Heart left ventricle (tissue), 16 donors: ENCODE results near the gene LCN10. TPM values are rescaled to one million over a fixed set of nuclear protein-coding genes. Genes with fewer than 3 reads are reported as not detected.

Experiments
- ATAC-seq, 4 donors: fragments of 200-7000 bp; cut with Tn5 transposase; one replicate each; pipeline ENCODE4 v1.9.1; 2020 to 2022; ENCODE audit warnings: moderate library complexity in 4 of 4, mild to moderate bottlenecking in 3 of 4, moderate number of reproducible peaks in 1 of 4
- DNase-seq, 5 donors: peaks; one replicate each; pipeline ENCODE4 v3.0.0-alpha.2; 2020
- H3K27ac ChIP-seq, 12 donors: fragments of 200-600 bp; sonication (generic) in 4 of 12; one replicate each; pipeline versions ENCODE4 v1.5.0 to v1.8.0; 2016 to 2022; ENCODE audit warnings: mild to moderate bottlenecking in 2 of 12
- H3K27me3 ChIP-seq, 9 donors: fragments of 200-600 bp; sonication (generic) in 2 of 9; one replicate each; pipeline versions ENCODE4 v1.5.1 to v1.8.0; 2016 to 2022; ENCODE audit warnings: mild to moderate bottlenecking in 3 of 9
- H3K36me3 ChIP-seq, 9 donors: fragments of 200-600 bp; sonication (generic) in 2 of 9; one replicate each; pipeline versions ENCODE4 v1.5.0 to v1.8.0; 2018 to 2022; ENCODE audit warnings: mild to moderate bottlenecking in 2 of 9
- H3K4me1 ChIP-seq, 12 donors: fragments of 200-600 bp; sonication (generic) in 4 of 12; one replicate each; pipeline versions ENCODE4 v1.5.0 to v1.8.0; 2016 to 2022; ENCODE audit warnings: mild to moderate bottlenecking in 3 of 12
- H3K4me3 ChIP-seq, 12 donors: fragments of 200-600 bp; sonication (generic) in 4 of 12; one replicate each; pipeline versions ENCODE4 v1.5.0 to v1.8.0; 2017 to 2022; ENCODE audit warnings: mild to moderate bottlenecking in 9 of 12, moderate library complexity in 4 of 12
- H3K9me3 ChIP-seq, 12 donors: fragments of 200-600 bp; sonication (generic) in 4 of 12; one replicate each; pipeline versions ENCODE4 v1.5.0 to v1.8.0; 2016 to 2022; ENCODE audit warnings: mild to moderate bottlenecking in 1 of 12
- CTCF ChIP-seq, 12 donors: fragments of 200-600 bp; sonication (generic) in 4 of 12; IDR thresholded peaks; one replicate each; pipeline versions ENCODE4 v1.5.0 to v1.8.0; 2018 to 2022; ENCODE audit warnings: antibody characterized with exemption in 12 of 12, mild to moderate bottlenecking in 5 of 12
- POLR2A ChIP-seq, 2 donors: fragments of 450-650 bp; IDR thresholded peaks; one replicate each; pipeline ENCODE4 v1.6.1; 2017; ENCODE audit warnings: antibody characterized with exemption in 2 of 2, mild to moderate bottlenecking in 2 of 2, moderate library complexity in 2 of 2
- WGBS, 4 donors: extraction: QIAGEN DNeasy Blood & Tissue Kit in 2 of 4; methylation state at CpG; one replicate each; pipeline versions ENCODE4 v1.1.5 to v1.1.7; 2013 to 2018; 5-methylcytosine and 5-hydroxymethylcytosine counted together
- intact Hi-C, 10 donors: fragments of 100-400 bp; cut with DNase I; formaldehyde crosslinking; loops; one replicate each; pipeline versions ENCODE4 v1.11.1 to v1.14.2; 2022
- polyA plus RNA-seq, 2 donors: library from polyadenylated mRNA; stranded (reverse); fragments of 200-250 nt; gene quantifications; one replicate each; pipeline ENCODE4 v1.2.3, GENCODE V29; 2013
- total RNA-seq, 9 donors: library from RNA; depleted of rRNA in 2 of 9; stranded (reverse); fragments of >200 nt in 2 of 9; fragmentation: NEBNext Ultra II Directional in 3 of 9; extraction: Animal tissue kit (Norgen Biotek cat#: 25700) in 3 of 9; gene quantifications; one replicate each; pipeline versions ENCODE4 v1.1.0 to v1.2.4, GENCODE V29; 2016 to 2023
- donor health status: ischemic (EF 13 %, LVEDD 7.1; RV severe dilation, severe dysfunction).
- donor health status: healthy with polysubstance abuse.
- donor health status: DM: no; HTN: yes; CAD: no.
- donor health status: DM: no; HTN: no; CAD: no.
- donor health status: ischemic (EF 25% LVEDD 6.9; RV normal size, moderate dysfunction).
- donor health status: ischemic (EF 25% LVEDD 5.7; RV mildly dilated, moderate dysfunction).
- donor health status: healthy.
- donor health status: DM: yes; HTN: yes; CAD: no.
- donor health status: ischemic (EF 35%, LVEDD 5.7; RV mildly dilated, moderate dysfunction).
- donor health status: nonischemic (EF 11% LVEDD 7.7; RV severe dilation, severe dysfunction).
- donor health status: DM: yes; HTN: yes; CAD: no.
- donor health status: PGD.
- donor health status: ischemic (EF 29% LVEDD 5.4; RV normal size, mild dysfunction).
- donor health status: nonischemic (EF 23%, LVEDD 6.1; RV moderate dilation, normal function).

The LCN10 gene
- total and polyA plus RNA-seq, 11 donors, result 0.50 to 40.7 (median 10.5) TPM

GRCh38 chr9:136735812-136736480, 6.8 kb downstream of the LCN10 start:
- TF ChIP-seq CTCF (IDR thresholded peaks at IDR 0.05), result no peak
- no peak for TF ChIP-seq POLR2A (IDR thresholded peaks at IDR 0.05)
- peaks cover 0 to 5% (median 3%) of the 10 kb centered on the region in 12 donors for H3K4me1 ChIP-seq
- ATAC-seq (no peak), DNase-seq (no peak)
- intact Hi-C loops, result no loop called here
- H3K4me3 ChIP-seq, result no peak overlapping the region
- H3K9me3 ChIP-seq, result no peaks in the 10 kb centered on the region
- 87 to 91% (median 89%) methylated on average over 17 to 21 of the region's 21 CpGs for WGBS, 4 donors
- peaks cover 0 to 1% (median 0%) of the 10 kb centered on the region in 9 donors for H3K27me3 ChIP-seq
- H3K27ac ChIP-seq, result no peak overlapping the region
- no peaks in the 10 kb centered on the region for H3K36me3 ChIP-seq

DNA sequence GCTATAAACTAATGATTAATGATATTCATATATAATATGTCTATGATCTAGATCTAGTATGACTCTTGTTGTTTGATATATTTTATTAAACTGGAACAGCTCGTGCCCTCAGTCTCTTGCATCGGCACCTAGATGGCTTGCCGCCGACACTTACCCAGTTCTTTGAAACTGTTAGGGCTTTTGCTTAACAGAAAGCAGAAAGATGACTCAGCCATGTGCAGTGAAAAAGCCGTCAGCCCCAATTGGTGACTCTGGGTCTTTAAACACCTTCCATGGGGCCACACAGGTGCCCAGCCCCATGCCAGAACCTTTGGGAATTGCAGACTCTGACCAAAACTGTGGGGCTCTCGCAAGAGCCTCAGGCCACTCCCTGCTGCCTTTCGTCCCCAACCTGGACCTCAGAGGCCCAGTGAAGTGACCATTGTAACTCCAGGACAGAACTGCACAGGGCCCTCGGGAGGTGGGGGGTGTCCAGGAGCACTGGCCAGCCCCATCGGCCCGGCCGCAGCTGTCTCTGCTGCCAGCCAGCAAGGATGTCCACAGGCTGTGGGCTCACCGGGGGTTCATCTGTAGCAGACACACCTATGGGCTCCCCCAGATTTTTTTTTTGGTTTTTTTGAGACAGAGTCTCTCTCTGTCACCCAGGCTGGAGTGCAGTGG, 7.8 kb downstream of the LCN10 start:
- intact Hi-C loops, result no loop called here

DNA sequence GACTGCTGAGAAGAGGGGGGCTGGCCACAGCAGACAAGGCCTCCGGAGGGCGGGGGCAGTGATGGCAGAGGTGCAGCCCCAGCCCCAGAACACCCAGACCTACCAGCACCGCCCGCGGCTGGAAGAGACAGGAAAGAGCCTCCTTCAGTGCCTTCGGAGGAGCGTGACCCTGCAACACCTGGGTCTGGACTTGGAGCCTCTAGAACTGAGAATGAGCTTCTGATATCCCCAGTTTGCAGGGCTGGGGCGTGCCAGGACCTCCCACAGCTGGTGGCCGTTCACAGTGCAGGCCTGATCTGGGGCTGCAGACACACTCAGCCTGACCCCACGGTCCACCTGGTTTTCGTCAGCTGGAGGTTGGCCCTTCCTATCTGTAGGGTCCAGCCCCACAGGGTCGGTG, 9.1 kb downstream of the LCN10 start:
- no peak overlapping the region for H3K4me3 ChIP-seq
- DNase-seq (no peak), ATAC-seq (no peak)
- no peaks in the 10 kb centered on the region for H3K9me3 ChIP-seq
- intact Hi-C loops, result no loop called here
- no peaks in the 10 kb centered on the region for H3K36me3 ChIP-seq
- no peaks in the 10 kb centered on the region for H3K27me3 ChIP-seq
- H3K27ac ChIP-seq, result no peak overlapping the region
- H3K4me1 ChIP-seq, result peaks cover 5 to 11% (median 8%) of the 10 kb centered on the region in 12 donors
- TF ChIP-seq POLR2A (IDR thresholded peaks at IDR 0.05) (no peak), CTCF (IDR thresholded peaks at IDR 0.05) (no peak)
- 69 to 84% (median 77%) methylated on average over 11 to 12 of the region's 12 CpGs for WGBS, 4 donors

More for the DNA sequence above, 7.8 kb downstream of the LCN10 start:
- Histone ChIP-seq H3K27ac (no peak overlapping the region), H3K4me3 (no peak overlapping the region), H3K4me1 (no peaks in the 10 kb centered on the region), H3K36me3 (no peaks in the 10 kb centered on the region), H3K9me3 (no peaks in the 10 kb centered on the region), H3K27me3 (no peaks in the 10 kb centered on the region)
- WGBS, 4 donors, result 89 to 94% (median 90%) methylated on average over 12 of the region's 12 CpGs
- TF ChIP-seq POLR2A (IDR thresholded peaks at IDR 0.05) (no peak), CTCF (IDR thresholded peaks at IDR 0.05) (no peak)
- no peak for ATAC-seq
- no peak for DNase-seq

DNA sequence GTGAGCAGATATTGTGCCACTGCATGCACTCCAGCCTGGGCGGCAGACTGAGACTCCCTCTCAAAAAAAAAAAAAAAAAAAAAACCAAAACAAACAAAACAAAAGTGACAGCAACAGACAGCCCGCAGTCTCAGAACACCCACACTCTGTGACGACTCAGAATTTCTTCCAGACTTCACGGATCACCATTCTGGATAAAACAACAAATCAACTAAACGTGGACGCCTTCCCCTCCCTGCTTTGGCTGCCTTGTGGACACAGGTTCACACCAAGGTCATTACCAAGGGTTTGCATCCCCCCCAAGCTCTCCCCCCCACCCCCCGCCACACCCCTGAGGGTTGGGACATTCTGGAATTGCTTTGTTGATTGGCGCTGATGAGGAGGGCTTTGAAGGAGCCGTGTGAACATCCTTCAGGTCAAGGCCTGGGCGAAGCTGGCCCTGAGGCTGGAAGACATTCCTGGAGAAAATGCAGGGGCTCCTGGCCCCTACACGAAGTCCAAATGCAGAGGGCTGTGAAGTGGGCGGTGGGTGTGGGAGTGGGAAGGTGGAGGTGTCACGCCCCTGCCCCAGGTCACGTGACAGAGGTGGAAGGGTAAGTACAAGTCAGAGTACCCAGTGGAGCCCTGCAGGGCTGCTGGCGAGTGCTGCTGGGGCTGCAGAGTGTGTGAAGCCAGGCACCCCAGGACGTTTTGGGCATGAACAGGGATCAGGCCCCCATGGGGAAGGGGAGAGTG, 10.1 kb downstream of the LCN10 start:
- no peak for DNase-seq
- H3K9me3 ChIP-seq, result no peaks in the 10 kb centered on the region

More for the DNA sequence above, 10.1 kb downstream of the LCN10 start:
- no peak overlapping the region for H3K4me3 ChIP-seq
- no peak for ATAC-seq
- 77 to 85% (median 82%) methylated on average over 14 to 16 of the region's 16 CpGs for WGBS, 4 donors
- TF ChIP-seq CTCF (IDR thresholded peaks at IDR 0.05) (no peak), POLR2A (IDR thresholded peaks at IDR 0.05) (no peak)
- intact Hi-C loops, result no loop called here
- H3K4me1 ChIP-seq, result peaks cover 5 to 16% (median 10%) of the 10 kb centered on the region in 12 donors
- no peaks in the 10 kb centered on the region for H3K27me3 ChIP-seq
- H3K27ac ChIP-seq, result no peak overlapping the region
- H3K36me3 ChIP-seq, result no peaks in the 10 kb centered on the region
